ENCODE data around the gene ZC3H18.

Gene ZC3H18

GRCh38 chr16:88536971-88537751 is 33.0 kb upstream of the ZC3H18 start:
- DNase-seq (no peak), ATAC-seq (replicated peaks) (no peak)
- H3K4me1 Mint-ChIP-seq: peaks cover 10 to 18% of the 10 kb centered on the region in 2 donors
- peaks cover 0 to 1% of the 10 kb centered on the region in 2 donors for H3K9me3 Mint-ChIP-seq
- no peak overlapping the region for H3K4me3 Mint-ChIP-seq
- peak overlapping the region; percentile 73 for H3K27ac Mint-ChIP-seq
- peaks cover 14 to 33% of the 10 kb centered on the region in 2 donors for H3K27me3 Mint-ChIP-seq
- peaks cover 9 to 13% of the 10 kb centered on the region in 2 donors for H3K36me3 Mint-ChIP-seq

DNA sequence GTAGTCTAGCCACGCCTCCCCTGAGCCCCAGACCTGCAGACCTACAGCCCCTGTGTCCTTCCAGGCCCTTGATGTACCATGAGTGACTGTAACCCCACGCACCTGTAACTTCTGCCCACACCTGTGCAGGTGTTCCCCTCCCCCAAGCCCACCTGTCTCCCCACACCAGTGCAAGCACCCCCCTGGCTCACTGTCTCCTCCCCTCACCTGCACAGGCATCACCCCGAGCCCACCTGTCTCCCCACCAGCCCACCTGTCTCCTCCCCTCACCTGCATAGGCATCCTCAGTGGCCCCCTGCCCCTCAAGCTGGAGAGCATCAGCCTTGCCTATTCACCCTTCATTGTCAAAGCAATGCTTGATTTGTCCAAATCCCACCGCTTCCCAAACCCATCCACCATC is 32.3 kb upstream of the ZC3H18 start:
- Mint-ChIP-seq H3K27me3 (peaks cover 14 to 33% of the 10 kb centered on the region in 2 donors), H3K9me3 (peaks cover 0 to 5% of the 10 kb centered on the region in 2 donors), H3K36me3 (peaks cover 13 to 16% of the 10 kb centered on the region in 2 donors), H3K4me1 (peaks cover 10 to 18% of the 10 kb centered on the region in 2 donors), H3K4me3 (no peak overlapping the region), H3K27ac (peak overlapping the region; percentile 73)
- DNase-seq: no peak
- no peak for ATAC-seq (replicated peaks)

DNA sequence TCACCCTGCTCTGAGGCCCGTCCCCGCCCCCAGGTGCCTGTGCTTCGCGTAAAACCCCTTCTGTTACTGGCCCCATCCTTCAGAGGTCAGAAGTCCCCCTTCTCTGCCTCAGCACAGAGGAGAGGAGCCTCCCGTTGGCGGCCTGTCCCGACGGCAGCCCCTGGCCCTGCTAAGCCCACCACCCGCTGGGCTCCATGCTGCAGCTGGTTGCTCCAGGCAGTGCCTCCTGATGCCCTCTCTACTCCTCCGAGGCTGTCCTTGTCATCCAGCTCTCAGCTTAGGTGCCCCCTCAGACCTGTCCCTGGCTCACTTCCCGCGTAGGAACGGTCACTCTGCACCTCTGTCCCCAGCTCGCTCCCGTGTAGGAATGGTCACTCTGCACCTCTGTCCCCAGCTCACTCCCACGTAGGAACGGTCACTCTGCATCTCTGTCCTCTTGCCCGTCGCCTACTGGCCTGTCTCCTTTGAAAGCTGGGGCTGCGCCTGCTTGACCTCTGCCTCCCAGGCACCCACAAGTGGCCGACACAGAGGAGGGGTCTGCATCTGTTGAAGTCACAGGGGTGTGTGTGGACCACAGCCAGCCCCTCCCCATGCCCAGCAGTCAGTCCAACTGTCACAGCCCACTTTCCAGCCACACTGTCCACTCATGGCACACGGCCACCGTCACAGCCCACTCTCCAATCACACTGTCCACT is 31.7 kb upstream of the ZC3H18 start:
- Mint-ChIP-seq H3K4me1 (peaks cover 10 to 18% of the 10 kb centered on the region in 2 donors), H3K36me3 (peaks cover 20 to 21% of the 10 kb centered on the region in 2 donors), H3K27me3 (peaks cover 14 to 38% of the 10 kb centered on the region in 2 donors), H3K9me3 (peaks cover 4 to 10% of the 10 kb centered on the region in 2 donors), H3K27ac (no peak overlapping the region), H3K4me3 (no peak overlapping the region)
- no peak for DNase-seq
- no peak for ATAC-seq (replicated peaks)

- peaks cover 7 to 11% of the 10 kb centered on the region in 2 donors for H3K9me3 Mint-ChIP-seq
- H3K27me3 Mint-ChIP-seq: peaks cover 14 to 41% of the 10 kb centered on the region in 2 donors
- H3K4me1 Mint-ChIP-seq: peaks cover 10 to 18% of the 10 kb centered on the region in 2 donors
- H3K36me3 Mint-ChIP-seq: peaks cover 22 to 23% of the 10 kb centered on the region in 2 donors
- ATAC-seq (replicated peaks): no peak
- DNase-seq: no peak
- no peak overlapping the region for H3K4me3 Mint-ChIP-seq
- H3K27ac Mint-ChIP-seq: no peak overlapping the region
Measured at GRCh38 chr16:88539261-88539651, 30.9 kb upstream of the ZC3H18 start.

DNA sequence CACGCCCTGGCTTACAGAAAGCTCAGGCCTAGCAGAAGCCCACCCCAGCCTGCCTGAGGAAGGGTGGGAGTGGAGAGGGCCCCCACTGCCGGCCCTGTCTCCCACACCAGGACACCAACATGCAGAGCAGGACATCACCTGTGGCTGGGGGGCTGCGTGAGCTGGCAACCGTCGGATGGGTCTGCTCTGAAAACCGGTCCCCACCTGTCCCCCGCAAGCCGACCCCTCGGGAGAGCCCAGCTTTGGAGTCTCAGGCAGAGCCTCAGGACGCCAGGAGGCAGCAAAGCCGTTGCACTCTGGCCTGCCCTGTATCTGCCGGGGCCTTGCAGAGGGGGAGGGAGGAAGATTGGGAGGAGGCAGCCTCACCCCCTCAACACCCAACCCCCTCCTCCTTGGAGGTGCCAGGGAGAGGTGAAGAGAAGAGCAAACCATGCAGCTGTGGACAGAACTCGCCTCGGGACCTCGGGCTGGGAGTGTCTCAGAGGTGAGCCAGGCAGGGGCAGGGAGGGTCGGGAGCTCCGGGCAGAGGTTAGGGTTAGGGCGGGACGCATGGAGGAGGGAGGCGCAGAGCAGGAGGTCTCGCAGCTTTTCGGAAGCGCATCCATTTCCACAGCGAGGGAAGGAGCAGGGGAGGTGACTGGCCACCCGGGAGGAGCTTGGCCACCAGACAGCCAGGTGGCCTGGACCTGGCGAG is 30.4 kb upstream of the ZC3H18 start:
- Mint-ChIP-seq H3K27ac (no peak overlapping the region), H3K4me1 (peaks cover 10 to 18% of the 10 kb centered on the region in 2 donors), H3K4me3 (no peak overlapping the region), H3K9me3 (peaks cover 7 to 11% of the 10 kb centered on the region in 2 donors), H3K36me3 (peaks cover 22% of the 10 kb centered on the region in 2 donors), H3K27me3 (peaks cover 14 to 41% of the 10 kb centered on the region in 2 donors)
- ATAC-seq (replicated peaks) (no peak), DNase-seq (no peak)

GRCh38 chr16:88540346-88540977 is 29.7 kb upstream of the ZC3H18 start:
- Mint-ChIP-seq H3K4me3 (no peak overlapping the region), H3K36me3 (peaks cover 19 to 20% of the 10 kb centered on the region in 2 donors), H3K9me3 (peaks cover 7 to 11% of the 10 kb centered on the region in 2 donors), H3K27me3 (peaks cover 17 to 45% of the 10 kb centered on the region in 2 donors), H3K4me1 (peaks cover 7 to 12% of the 10 kb centered on the region in 2 donors), H3K27ac (no peak overlapping the region)
- no peak for DNase-seq
- ATAC-seq (replicated peaks): no peak

DNA sequence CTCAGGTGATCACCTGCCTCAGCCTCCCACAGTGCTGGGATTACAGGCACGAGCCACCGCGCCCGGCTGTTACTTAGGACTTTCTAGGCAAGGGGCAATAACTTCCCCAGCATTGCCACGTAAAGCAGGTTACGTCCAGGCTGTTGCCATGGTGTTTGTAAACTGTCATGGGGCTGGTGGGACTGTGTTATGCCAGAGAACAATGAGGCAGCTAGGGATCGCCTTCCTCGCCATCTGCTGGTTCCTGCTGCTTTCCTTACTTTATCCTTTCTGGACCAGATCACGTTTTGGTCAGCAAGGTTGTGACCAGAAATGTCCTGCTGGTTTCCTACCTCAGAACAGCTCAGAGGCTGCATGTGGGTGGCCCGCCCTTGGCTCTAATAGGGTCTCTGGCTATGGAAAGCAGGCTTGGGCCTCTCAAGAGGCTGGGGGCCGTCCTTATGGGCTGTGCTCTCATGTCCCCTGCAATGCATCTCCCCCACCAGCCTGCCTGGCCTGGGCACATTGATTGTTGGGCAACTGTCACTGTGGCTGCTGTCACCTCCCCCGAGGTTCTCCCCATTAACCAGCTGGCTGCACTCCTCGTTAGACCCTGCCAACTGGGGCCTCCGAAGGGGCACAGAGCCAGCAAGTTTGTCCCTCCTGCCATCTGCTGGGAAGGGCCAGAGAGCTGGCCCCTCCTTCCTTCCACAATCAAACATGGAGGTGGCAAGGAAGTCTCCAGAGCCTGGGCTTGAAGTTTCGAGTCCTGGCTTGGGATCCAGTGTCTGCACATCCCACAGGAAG is 28.2 kb upstream of the ZC3H18 start:
- ATAC-seq (replicated peaks): no peak
- peaks cover 1 to 4% of the 10 kb centered on the region in 2 donors for H3K4me1 Mint-ChIP-seq
- H3K27me3 Mint-ChIP-seq: peaks cover 25 to 59% of the 10 kb centered on the region in 2 donors
- no peak for DNase-seq
- H3K27ac Mint-ChIP-seq: no peak overlapping the region
- no peak overlapping the region for H3K4me3 Mint-ChIP-seq
- H3K36me3 Mint-ChIP-seq: peaks cover 12 to 14% of the 10 kb centered on the region in 2 donors
- H3K9me3 Mint-ChIP-seq: peaks cover 7 to 11% of the 10 kb centered on the region in 2 donors

DNA sequence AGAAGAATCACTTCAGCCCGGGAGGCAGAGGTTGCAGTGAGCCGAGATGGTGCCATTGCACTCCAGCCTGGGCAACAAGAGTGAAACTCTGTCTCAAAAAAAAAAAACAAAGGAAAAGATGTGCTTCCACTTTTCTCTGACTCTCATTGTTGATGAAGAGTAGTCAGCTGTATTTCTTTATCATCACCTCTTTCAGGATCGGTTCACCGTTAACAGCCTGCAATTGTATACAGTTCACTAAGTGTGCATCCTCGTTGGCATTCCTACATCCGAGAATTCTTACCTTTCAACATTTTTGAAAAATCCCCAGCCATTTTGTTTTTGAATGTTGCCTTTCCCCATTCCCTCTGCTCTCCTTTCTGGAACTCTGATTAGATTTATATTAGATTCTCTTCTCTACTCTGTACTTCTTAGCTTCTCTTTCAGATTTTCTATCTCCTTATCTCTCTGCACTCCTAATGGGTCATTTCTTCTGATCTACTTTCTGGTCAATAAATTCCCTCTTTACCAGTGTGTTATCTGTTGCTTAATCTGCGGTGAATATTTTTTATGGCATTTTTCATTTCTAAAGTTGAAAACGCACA is 26.9 kb upstream of the ZC3H18 start:
- H3K4me3 Mint-ChIP-seq: no peak overlapping the region
- peaks cover under 1 to 3% of the 10 kb centered on the region in 2 donors for H3K4me1 Mint-ChIP-seq
- no peak overlapping the region for H3K27ac Mint-ChIP-seq
- H3K9me3 Mint-ChIP-seq: peaks cover 7 to 11% of the 10 kb centered on the region in 2 donors
- DNase-seq (no peak), ATAC-seq (replicated peaks) (no peak)
- peaks cover 12 to 14% of the 10 kb centered on the region in 2 donors for H3K36me3 Mint-ChIP-seq
- H3K27me3 Mint-ChIP-seq: peaks cover 24 to 56% of the 10 kb centered on the region in 2 donors

GRCh38 chr16:88545781-88546180 is 24.4 kb upstream of the ZC3H18 start:
- Mint-ChIP-seq H3K27ac (no peak overlapping the region), H3K9me3 (peaks cover 7 to 11% of the 10 kb centered on the region in 2 donors), H3K36me3 (peaks cover 12 to 14% of the 10 kb centered on the region in 2 donors), H3K4me3 (no peak overlapping the region), H3K4me1 (peaks cover 8 to 9% of the 10 kb centered on the region in 2 donors), H3K27me3 (peaks cover 15 to 32% of the 10 kb centered on the region in 2 donors)
- ATAC-seq (replicated peaks) (no peak), DNase-seq (no peak)

- Mint-ChIP-seq H3K4me1 (peaks cover 8 to 18% of the 10 kb centered on the region in 2 donors), H3K27ac (no peak overlapping the region), H3K9me3 (peaks cover 4 to 5% of the 10 kb centered on the region in 2 donors), H3K27me3 (peaks cover 15 to 28% of the 10 kb centered on the region in 2 donors), H3K4me3 (no peak overlapping the region), H3K36me3 (peaks cover 5% of the 10 kb centered on the region in 2 donors)
- DNase-seq (no peak), ATAC-seq (replicated peaks) (no peak)
Measured at GRCh38 chr16:88548131-88548874, 21.9 kb upstream of the ZC3H18 start.

DNA sequence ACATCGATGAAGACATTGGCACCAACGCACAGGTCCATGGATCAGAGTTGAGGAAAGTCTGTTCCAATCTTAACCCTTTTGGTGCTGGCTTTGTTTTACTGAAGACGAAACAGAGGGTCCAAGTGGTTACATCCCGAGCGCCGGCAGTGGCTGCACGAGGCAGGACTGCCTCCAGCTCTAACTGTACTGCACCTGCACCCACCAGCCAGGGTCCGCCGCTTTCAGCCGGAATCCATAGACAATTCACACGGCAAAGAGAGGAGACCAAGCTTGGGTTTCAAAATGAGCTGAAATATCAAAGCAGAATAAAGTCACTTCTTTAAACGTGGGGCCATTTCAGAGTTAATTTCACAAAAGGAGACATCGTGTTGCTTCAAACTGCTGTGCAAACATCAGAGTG is 21.2 kb upstream of the ZC3H18 start:
- peaks cover 15 to 23% of the 10 kb centered on the region in 2 donors for H3K27me3 Mint-ChIP-seq
- H3K36me3 Mint-ChIP-seq: peaks cover 0 to 1% of the 10 kb centered on the region in 2 donors
- no peak for DNase-seq
- H3K9me3 Mint-ChIP-seq: no peaks in the 10 kb centered on the region
- peaks cover 8 to 18% of the 10 kb centered on the region in 2 donors for H3K4me1 Mint-ChIP-seq
- H3K27ac Mint-ChIP-seq: no peak overlapping the region
- no peak for ATAC-seq (replicated peaks)
- H3K4me3 Mint-ChIP-seq: no peak overlapping the region

GRCh38 chr16:88549671-88550245 is 20.4 kb upstream of the ZC3H18 start:
- Mint-ChIP-seq H3K9me3 (no peaks in the 10 kb centered on the region), H3K27ac (no peak overlapping the region), H3K27me3 (peaks cover 18 to 29% of the 10 kb centered on the region in 2 donors), H3K4me3 (no peak overlapping the region), H3K36me3 (peaks cover 0 to 1% of the 10 kb centered on the region in 2 donors), H3K4me1 (peaks cover 8 to 18% of the 10 kb centered on the region in 2 donors)
- no peak for DNase-seq
- ATAC-seq (replicated peaks): peak; percentile 7 to 25
